Activated CD8-positive, alpha-beta memory T cell treated with anti-CD3 and anti-CD28 coated beads, Interleukin-2, amount 10 ng/mL, durations not matched to agents 7 days and 5 days (primary cell): ENCODE measurements around the gene RAMP3. TPM values are rescaled to one million over a fixed set of nuclear protein-coding genes. Genes with fewer than 3 reads are reported as not detected.
A peak's percentile ranks its signal among the peaks of the same experiment; 100 is the strongest.

Experiments
- ATAC-seq: fragments of 150-1000 bp; cut with Tn5 transposase; one replicate; pipeline ENCODE4 v1.10.0; 2021; ENCODE audit warnings: moderate library complexity
- CTCF ChIA-PET: fragments of 350-600 bp; sonication (Branson Sonifier 250); formaldehyde crosslinking; loops from one replicate; lab custom pipeline; 2021; ENCODE audit warnings: antibody characterized with exemption; lab: Charles Lee
- DNase-seq: peaks from one replicate; pipeline ENCODE4 v3.0.0-alpha.2; 2020
- H3K27ac Mint-ChIP-seq: one replicate; pipeline ENCODE4 v1.8.0; 2021; ENCODE audit warnings: mild to moderate bottlenecking, mixed read lengths
- H3K27me3 Mint-ChIP-seq: one replicate; pipeline ENCODE4 v1.8.0; 2021; ENCODE audit warnings: mixed read lengths
- H3K36me3 Mint-ChIP-seq: one replicate; pipeline ENCODE4 v1.8.0; 2021; ENCODE audit warnings: mild to moderate bottlenecking, mixed read lengths
- H3K4me1 Mint-ChIP-seq: one replicate; pipeline ENCODE4 v1.8.0; 2021; ENCODE audit warnings: mixed read lengths
- H3K4me3 Mint-ChIP-seq: one replicate; pipeline ENCODE4 v1.8.0; 2021; ENCODE audit warnings: mild to moderate bottlenecking, moderate library complexity, mixed read lengths
- H3K9me3 Mint-ChIP-seq: one replicate; pipeline ENCODE4 v1.8.0; 2022; ENCODE audit warnings: low read depth, mixed read lengths
- total RNA-seq, 2 experiments: library from RNA; stranded (reverse); gene quantifications; one replicate each; pipeline ENCODE4 v1.2.3, GENCODE V29; 2021

The RAMP3 gene
- total RNA-seq, 2 experiments from 2014 or later, result not detected

GRCh38 chr7:45123913-45124710, 33.5 kb upstream of the RAMP3 start:
- Mint-ChIP-seq H3K4me3 (no peak overlapping the region), H3K4me1 (peaks cover 13% of the 10 kb centered on the region), H3K36me3 (no peaks in the 10 kb centered on the region), H3K27ac (peak overlapping the region; percentile 87), H3K27me3 (no peaks in the 10 kb centered on the region), H3K9me3 (no peaks in the 10 kb centered on the region)
- no peak for DNase-seq
- CTCF ChIA-PET, result interaction anchor here (5.0 kb wide), 1 partner anchor 12 kb away, joined by 28 read pairs; no protein-coding TSS in a partner anchor
- ATAC-seq, result no peak

- no peak for ATAC-seq
- CTCF ChIA-PET, result interaction anchor here (0.9 to 5.0 kb wide), 2 partner anchors 10 to 12 kb away, joined by 3 to 28 read pairs; no protein-coding TSS in a partner anchor
- Mint-ChIP-seq H3K4me3 (no peak overlapping the region), H3K9me3 (no peaks in the 10 kb centered on the region), H3K4me1 (peaks cover 13% of the 10 kb centered on the region), H3K27ac (no peak overlapping the region), H3K36me3 (no peaks in the 10 kb centered on the region), H3K27me3 (no peaks in the 10 kb centered on the region)
- DNase-seq, result no peak
Observed at GRCh38 chr7:45125193-45125904, 32.2 kb upstream of the RAMP3 start.

- Mint-ChIP-seq H3K4me1 (peaks cover 13% of the 10 kb centered on the region), H3K27me3 (no peaks in the 10 kb centered on the region), H3K36me3 (no peaks in the 10 kb centered on the region), H3K27ac (no peak overlapping the region), H3K4me3 (no peak overlapping the region), H3K9me3 (no peaks in the 10 kb centered on the region)
- DNase-seq (no peak), ATAC-seq (no peak)
- CTCF ChIA-PET, result interaction anchor here (2.3 to 5.0 kb wide), 2 partner anchors 9 to 10 kb away, joined by 13 to 28 read pairs; no protein-coding TSS in a partner anchor
Observed at GRCh38 chr7:45126201-45126600, 31.4 kb upstream of the RAMP3 start.

GRCh38 chr7:45126920-45127319, 30.7 kb upstream of the RAMP3 start:
- Mint-ChIP-seq H3K27me3 (no peaks in the 10 kb centered on the region), H3K4me3 (no peak overlapping the region), H3K9me3 (no peaks in the 10 kb centered on the region), H3K27ac (no peak overlapping the region), H3K36me3 (no peaks in the 10 kb centered on the region), H3K4me1 (peaks cover 13% of the 10 kb centered on the region)
- CTCF ChIA-PET, result interaction anchor here (1.5 to 2.3 kb wide), 2 partner anchors 9 to 16 kb away, joined by 3 to 13 read pairs; no protein-coding TSS in a partner anchor
- DNase-seq (no peak), ATAC-seq (no peak)

- DNase-seq, result no peak
- Mint-ChIP-seq H3K27me3 (no peaks in the 10 kb centered on the region), H3K4me3 (no peak overlapping the region), H3K9me3 (no peaks in the 10 kb centered on the region), H3K36me3 (no peaks in the 10 kb centered on the region), H3K27ac (no peak overlapping the region), H3K4me1 (no peaks in the 10 kb centered on the region)
- CTCF ChIA-PET, result no interaction called here
- ATAC-seq, result no peak
Observed at GRCh38 chr7:45129181-45129800, 28.3 kb upstream of the RAMP3 start.

GRCh38 chr7:45129906-45130305, 27.7 kb upstream of the RAMP3 start:
- Mint-ChIP-seq H3K4me1 (no peaks in the 10 kb centered on the region), H3K27ac (no peak overlapping the region), H3K36me3 (no peaks in the 10 kb centered on the region), H3K4me3 (no peak overlapping the region), H3K9me3 (no peaks in the 10 kb centered on the region), H3K27me3 (no peaks in the 10 kb centered on the region)
- ATAC-seq (no peak), DNase-seq (no peak)
- CTCF ChIA-PET, result interaction anchor here (1.4 kb wide), 1 partner anchor 149 kb away, joined by 3 read pairs; no protein-coding TSS in a partner anchor

GRCh38 chr7:45130910-45131309, 26.7 kb upstream of the RAMP3 start:
- Mint-ChIP-seq H3K27ac (no peak overlapping the region), H3K4me1 (peaks cover 4% of the 10 kb centered on the region), H3K4me3 (no peak overlapping the region), H3K9me3 (no peaks in the 10 kb centered on the region), H3K27me3 (no peaks in the 10 kb centered on the region), H3K36me3 (no peaks in the 10 kb centered on the region)
- ATAC-seq, result no peak
- no peak for DNase-seq
- CTCF ChIA-PET, result interaction anchor here (1.4 kb wide), 1 partner anchor 150 kb away, joined by 3 read pairs; no protein-coding TSS in a partner anchor

GRCh38 chr7:45131891-45132290, 25.7 kb upstream of the RAMP3 start:
- DNase-seq (no peak), ATAC-seq (no peak)
- H3K27ac Mint-ChIP-seq, result no peak overlapping the region
- H3K36me3 Mint-ChIP-seq, result no peaks in the 10 kb centered on the region
- no peak overlapping the region for H3K4me3 Mint-ChIP-seq
- CTCF ChIA-PET, result interaction anchor here (2.0 kb wide), 1 partner anchor 159 kb away, joined by 11 read pairs; no protein-coding TSS in a partner anchor
- no peaks in the 10 kb centered on the region for H3K27me3 Mint-ChIP-seq
- no peaks in the 10 kb centered on the region for H3K9me3 Mint-ChIP-seq
- peaks cover 14% of the 10 kb centered on the region for H3K4me1 Mint-ChIP-seq

GRCh38 chr7:45132708-45133320, 24.8 kb upstream of the RAMP3 start:
- CTCF ChIA-PET, result interaction anchor here (1.0 to 2.0 kb wide), 2 partner anchors 160 to 213 kb away, joined by 3 to 11 read pairs; no protein-coding TSS in a partner anchor
- DNase-seq, result no peak
- H3K27ac Mint-ChIP-seq, result no peak overlapping the region
- H3K36me3 Mint-ChIP-seq, result no peaks in the 10 kb centered on the region
- H3K4me3 Mint-ChIP-seq, result no peak overlapping the region
- no peaks in the 10 kb centered on the region for H3K9me3 Mint-ChIP-seq
- peaks cover 20% of the 10 kb centered on the region for H3K4me1 Mint-ChIP-seq
- peaks cover 2% of the 10 kb centered on the region for H3K27me3 Mint-ChIP-seq
- ATAC-seq, result no peak

GRCh38 chr7:45133352-45133751, 24.2 kb upstream of the RAMP3 start:
- CTCF ChIA-PET, result interaction anchor here (1.0 to 2.0 kb wide), 2 partner anchors 160 to 213 kb away, joined by 3 to 11 read pairs; no protein-coding TSS in a partner anchor
- Mint-ChIP-seq H3K4me3 (no peak overlapping the region), H3K27ac (no peak overlapping the region), H3K27me3 (peaks cover 5% of the 10 kb centered on the region), H3K36me3 (no peaks in the 10 kb centered on the region), H3K9me3 (no peaks in the 10 kb centered on the region), H3K4me1 (peaks cover 22% of the 10 kb centered on the region)
- no peak for DNase-seq
- ATAC-seq, result no peak

- H3K9me3 Mint-ChIP-seq, result no peaks in the 10 kb centered on the region
- DNase-seq (no peak), ATAC-seq (no peak)
- H3K4me1 Mint-ChIP-seq, result peaks cover 22% of the 10 kb centered on the region
- no peak overlapping the region for H3K4me3 Mint-ChIP-seq
- no peaks in the 10 kb centered on the region for H3K36me3 Mint-ChIP-seq
- peaks cover 5% of the 10 kb centered on the region for H3K27me3 Mint-ChIP-seq
- CTCF ChIA-PET, result interaction anchor here (1.0 to 3.4 kb wide), 4 partner anchors 10 to 214 kb away, joined by 3 to 28 read pairs (median 8); no protein-coding TSS in a partner anchor
- H3K27ac Mint-ChIP-seq, result no peak overlapping the region
Observed at GRCh38 chr7:45133877-45134276, 23.7 kb upstream of the RAMP3 start.

GRCh38 chr7:45136106-45137060, 21.2 kb upstream of the RAMP3 start:
- H3K4me3 Mint-ChIP-seq, result no peak overlapping the region
- no peaks in the 10 kb centered on the region for H3K9me3 Mint-ChIP-seq
- H3K36me3 Mint-ChIP-seq, result no peaks in the 10 kb centered on the region
- H3K27me3 Mint-ChIP-seq, result peaks cover 8% of the 10 kb centered on the region
- no peak overlapping the region for H3K27ac Mint-ChIP-seq
- CTCF ChIA-PET, result interaction anchor here (0.6 to 4.1 kb wide), 54 partner anchors 9 to 563 kb away, joined by 3 to 56 read pairs (median 4); partner anchors contain the start of genes DDX56, MYO1G and TBRG4
- DNase-seq (peak; percentile 78), ATAC-seq (peak; percentile 87)
- H3K4me1 Mint-ChIP-seq, result peaks cover 28% of the 10 kb centered on the region
